Prostate gland (tissue), 2 donors: ENCODE results near the gene CYP11A1. TPM values are rescaled to one million over a fixed set of nuclear protein-coding genes. Genes with fewer than 3 reads are reported as not detected.
A peak's percentile ranks its signal among the peaks of the same experiment; 100 is the strongest.

Experiments
- DNase-seq: peaks from one replicate; pipeline ENCODE4 v3.0.0-alpha.2; 2019; ENCODE audit warnings: low spot score
- H3K27ac ChIP-seq, 2 donors: fragments of 200-600 bp; sonication (generic); 2 replicates each; pipeline ENCODE4 v1.5.1; 2017 to 2019
- H3K27me3 ChIP-seq: fragments of 200-600 bp; sonication (generic); replicated peaks from 2 replicates; pipeline ENCODE4 v1.5.1; 2019; ENCODE audit not compliant: insufficient read depth
- H3K36me3 ChIP-seq, 2 donors: fragments of 200-600 bp; sonication (generic); 1 replicate in 1 of 2; 2 replicates in 1 of 2; pipeline versions ENCODE4 v1.5.1 to v1.8.1; 2017 to 2019
- H3K4me1 ChIP-seq: fragments of 200-600 bp; sonication (generic); replicated peaks from 2 replicates; pipeline ENCODE4 v1.5.1; 2019
- H3K4me3 ChIP-seq, 2 donors: fragments of 200-600 bp; sonication (generic); 2 replicates each; pipeline ENCODE4 v1.5.1; 2017 to 2019
- H3K9me3 ChIP-seq: fragments of 200-600 bp; sonication (generic); 2 replicates; pipeline ENCODE4 v1.5.1; 2017
- POLR2A ChIP-seq: fragments of 450-650 bp; IDR thresholded peaks from one replicate; pipeline ENCODE4 v1.6.1; 2016; ENCODE audit warnings: antibody characterized with exemption, mild to moderate bottlenecking
- POLR2AphosphoS5 ChIP-seq: sonication (generic); formaldehyde crosslinking; IDR thresholded peaks from one replicate; pipeline ENCODE4 v1.6.1; 2017; ENCODE audit warnings: antibody characterized with exemption
- WGBS: methylation state at CpG from one replicate; pipeline ENCODE4 v1.1.5; 2018; 5-methylcytosine and 5-hydroxymethylcytosine counted together
- intact Hi-C: fragments of 100-400 bp; cut with DNase I; formaldehyde crosslinking; loops from one replicate; pipeline ENCODE4 v1.14.2; 2022
- total RNA-seq, 2 donors: library from RNA; depleted of rRNA; stranded (reverse); fragments of >200 nt; gene quantifications; one replicate each; pipeline ENCODE4 v1.1.0, GENCODE V29; 2016
- TF ChIP-seq, protein P1 (sequence below), 4 experiments: fragments of 200-600 bp in 2 of 4; fragments of 450-650 bp in 2 of 4; sonication (generic) in 2 of 4; IDR thresholded peaks; 1 replicate in 3 of 4; 2 replicates in 1 of 4; pipeline ENCODE4 v1.5.1; 2016 to 2019; ENCODE audit warnings: antibody characterized with exemption in 4 of 4, mild to moderate bottlenecking in 2 of 4, moderate library complexity in 2 of 4

The CYP11A1 gene
- total RNA-seq, 2 donors from 2014 or later, result 0.87 to 45.9 TPM

DNA sequence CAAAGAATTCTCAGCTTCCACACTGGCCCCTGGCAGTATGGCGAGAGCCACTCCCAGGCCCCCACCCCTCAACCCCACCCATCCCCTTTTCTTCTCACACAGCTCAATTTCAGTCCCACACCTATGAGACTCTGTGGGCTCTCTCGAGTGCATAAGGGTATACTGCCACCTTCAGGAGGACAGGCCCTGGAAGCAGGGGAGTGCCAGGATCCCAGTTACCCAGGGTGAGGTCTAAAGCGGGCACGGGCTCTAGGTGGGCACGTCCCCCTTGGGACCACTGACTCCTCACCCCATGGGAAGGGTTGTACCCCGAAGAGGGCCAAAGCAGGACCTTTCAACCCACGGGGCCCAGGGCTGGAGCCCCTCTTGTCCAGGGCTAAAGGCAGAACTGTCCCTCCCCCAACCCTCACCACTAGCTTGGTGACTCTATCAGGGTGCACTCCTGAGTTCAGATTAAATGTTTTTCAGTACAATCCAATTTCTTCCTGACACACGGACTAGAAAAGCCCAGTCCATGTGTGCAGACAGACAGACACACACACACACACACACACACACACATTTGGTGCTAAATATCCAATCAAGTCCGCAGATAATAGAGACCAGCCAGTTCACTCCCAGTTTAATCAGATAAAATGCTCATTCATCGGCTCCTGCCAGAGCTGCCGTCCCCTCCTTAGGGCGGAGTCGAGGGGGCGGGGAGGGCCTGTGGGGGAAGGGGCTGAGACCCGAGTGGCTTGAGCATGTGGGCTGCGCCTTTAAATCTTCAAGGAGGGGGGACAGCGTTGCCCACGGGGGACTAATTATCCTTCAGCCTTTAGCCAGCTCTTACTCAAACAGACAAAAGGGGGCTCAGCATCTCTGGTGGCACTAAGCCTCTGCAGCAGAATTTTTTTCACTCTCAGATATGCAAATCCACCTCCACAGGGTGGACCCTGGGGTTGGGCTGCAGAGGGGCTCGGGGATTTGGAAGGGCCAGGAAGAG is 59.3 kb downstream of the CYP11A1 start:
- intact Hi-C loops, result loop anchor here (5.0 kb wide), 1 partner anchor 181 kb away; no protein-coding TSS in a partner anchor

GRCh38 chr15:74306781-74307217 is 60.6 kb downstream of the CYP11A1 start:
- Histone ChIP-seq H3K9me3 (no peaks in the 10 kb centered on the region), H3K27me3 (peaks cover 3% of the 10 kb centered on the region), H3K4me1 (no peaks in the 10 kb centered on the region), H3K4me3 (no peak overlapping the region), H3K36me3 (no peaks in the 10 kb centered on the region), H3K27ac (no peak overlapping the region)
- intact Hi-C loops, result loop anchor here (5.0 kb wide), 1 partner anchor 179 kb away; no protein-coding TSS in a partner anchor
- TF ChIP-seq POLR2A, result no peak
- TF ChIP-seq, protein P1, sequence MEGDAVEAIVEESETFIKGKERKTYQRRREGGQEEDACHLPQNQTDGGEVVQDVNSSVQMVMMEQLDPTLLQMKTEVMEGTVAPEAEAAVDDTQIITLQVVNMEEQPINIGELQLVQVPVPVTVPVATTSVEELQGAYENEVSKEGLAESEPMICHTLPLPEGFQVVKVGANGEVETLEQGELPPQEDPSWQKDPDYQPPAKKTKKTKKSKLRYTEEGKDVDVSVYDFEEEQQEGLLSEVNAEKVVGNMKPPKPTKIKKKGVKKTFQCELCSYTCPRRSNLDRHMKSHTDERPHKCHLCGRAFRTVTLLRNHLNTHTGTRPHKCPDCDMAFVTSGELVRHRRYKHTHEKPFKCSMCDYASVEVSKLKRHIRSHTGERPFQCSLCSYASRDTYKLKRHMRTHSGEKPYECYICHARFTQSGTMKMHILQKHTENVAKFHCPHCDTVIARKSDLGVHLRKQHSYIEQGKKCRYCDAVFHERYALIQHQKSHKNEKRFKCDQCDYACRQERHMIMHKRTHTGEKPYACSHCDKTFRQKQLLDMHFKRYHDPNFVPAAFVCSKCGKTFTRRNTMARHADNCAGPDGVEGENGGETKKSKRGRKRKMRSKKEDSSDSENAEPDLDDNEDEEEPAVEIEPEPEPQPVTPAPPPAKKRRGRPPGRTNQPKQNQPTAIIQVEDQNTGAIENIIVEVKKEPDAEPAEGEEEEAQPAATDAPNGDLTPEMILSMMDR (IDR thresholded peaks at IDR 0.05), result no peak
- TF ChIP-seq POLR2AphosphoS5, result no peak
- no peak for DNase-seq
- 32% methylated on average over 10 of the region's 10 CpGs for WGBS

More for the DNA sequence above, 59.3 kb downstream of the CYP11A1 start:
- peak; percentile 39 for DNase-seq
- Histone ChIP-seq H3K27ac (no peak overlapping the region), H3K4me1 (no peaks in the 10 kb centered on the region), H3K4me3 (no peak overlapping the region), H3K27me3 (peaks cover 3% of the 10 kb centered on the region), H3K36me3 (no peaks in the 10 kb centered on the region), H3K9me3 (no peaks in the 10 kb centered on the region)
- no peak for TF ChIP-seq POLR2AphosphoS5
- TF ChIP-seq, protein P1 (IDR thresholded peaks at IDR 0.05), result peak; percentile 33 to 64 (median 59)
- 8% methylated on average over 19 of the region's 19 CpGs for WGBS

GRCh38 chr15:74305687-74306086 is 61.8 kb downstream of the CYP11A1 start:
- Histone ChIP-seq H3K9me3 (no peaks in the 10 kb centered on the region), H3K4me3 (no peak overlapping the region), H3K27me3 (peaks cover 3% of the 10 kb centered on the region), H3K4me1 (no peaks in the 10 kb centered on the region), H3K27ac (no peak overlapping the region), H3K36me3 (no peaks in the 10 kb centered on the region)
- intact Hi-C loops, result loop anchor here (5.0 kb wide), 1 partner anchor 178 kb away; no protein-coding TSS in a partner anchor
- WGBS, result 83% methylated on average over 7 of the region's 7 CpGs
- DNase-seq, result no peak
- TF ChIP-seq POLR2AphosphoS5 (no peak), POLR2A (no peak)
- TF ChIP-seq, protein P1 (IDR thresholded peaks at IDR 0.05), result no peak

GRCh38 chr15:74304431-74304830 is 63.0 kb downstream of the CYP11A1 start:
- Histone ChIP-seq H3K4me1 (no peaks in the 10 kb centered on the region), H3K36me3 (no peaks in the 10 kb centered on the region), H3K27me3 (peaks cover 3% of the 10 kb centered on the region), H3K4me3 (no peak overlapping the region), H3K9me3 (no peaks in the 10 kb centered on the region), H3K27ac (no peak overlapping the region)
- WGBS, result 41% methylated on average over 12 of the region's 12 CpGs
- intact Hi-C loops, result no loop called here
- DNase-seq, result no peak
- TF ChIP-seq, protein P1 (IDR thresholded peaks at IDR 0.05), result no peak
- TF ChIP-seq POLR2AphosphoS5, result no peak
- TF ChIP-seq POLR2A, result no peak
